ENCODE data around the gene FREM2.

DNA sequence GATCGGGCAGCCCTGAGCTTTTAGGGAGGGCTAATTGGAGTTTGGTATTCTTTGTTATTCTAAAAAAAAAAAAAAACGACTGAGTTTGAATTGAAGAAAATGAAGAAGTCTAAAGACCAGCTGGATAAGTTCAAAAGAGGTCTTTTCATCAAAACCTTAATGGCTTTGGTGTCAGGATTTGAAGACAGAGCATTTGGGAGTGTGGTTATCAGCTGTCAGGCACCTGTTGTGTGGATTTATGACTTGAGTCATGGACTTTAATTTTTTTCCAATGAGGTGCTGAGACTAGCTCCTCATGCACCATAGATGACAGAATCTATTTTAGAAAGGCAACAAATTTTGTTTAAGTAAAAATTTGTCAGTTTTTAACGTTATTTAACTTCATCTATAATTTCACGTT, 72.5 kb downstream of the FREM2 start:
- TF ChIP-seq CEBPG (CRISPR knock-in tag; IDR thresholded peaks at IDR 0.05) (no peak), TAF1 (CRISPR knock-in tag; IDR thresholded peaks at IDR 0.05) (no peak), ZNF546 (CRISPR knock-in tag; conservative IDR thresholded peaks at IDR 0.05) (no peak), PRPF4 (IDR thresholded peaks at IDR 0.05; ENCODE audit: low read depth, low read length, poor library complexity, severe bottlenecking) (no peak), AHR (CRISPR knock-in tag; IDR thresholded peaks at IDR 0.05) (no peak), KMT2B (CRISPR knock-in tag; IDR thresholded peaks at IDR 0.05) (no peak), NFRKB (IDR thresholded peaks at IDR 0.05) (no peak), PAX8 (CRISPR knock-in tag; IDR thresholded peaks at IDR 0.05; ENCODE audit: borderline replicate concordance) (no peak)
- TF ChIP-seq, protein P1, sequence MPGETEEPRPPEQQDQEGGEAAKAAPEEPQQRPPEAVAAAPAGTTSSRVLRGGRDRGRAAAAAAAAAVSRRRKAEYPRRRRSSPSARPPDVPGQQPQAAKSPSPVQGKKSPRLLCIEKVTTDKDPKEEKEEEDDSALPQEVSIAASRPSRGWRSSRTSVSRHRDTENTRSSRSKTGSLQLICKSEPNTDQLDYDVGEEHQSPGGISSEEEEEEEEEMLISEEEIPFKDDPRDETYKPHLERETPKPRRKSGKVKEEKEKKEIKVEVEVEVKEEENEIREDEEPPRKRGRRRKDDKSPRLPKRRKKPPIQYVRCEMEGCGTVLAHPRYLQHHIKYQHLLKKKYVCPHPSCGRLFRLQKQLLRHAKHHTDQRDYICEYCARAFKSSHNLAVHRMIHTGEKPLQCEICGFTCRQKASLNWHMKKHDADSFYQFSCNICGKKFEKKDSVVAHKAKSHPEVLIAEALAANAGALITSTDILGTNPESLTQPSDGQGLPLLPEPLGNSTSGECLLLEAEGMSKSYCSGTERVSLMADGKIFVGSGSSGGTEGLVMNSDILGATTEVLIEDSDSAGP (CRISPR knock-in tag; IDR thresholded peaks at IDR 0.05; ENCODE audit: borderline replicate concordance): no peak
